A549 treated with ZK216348 at 1 μM for 4 hours (cell line): ENCODE data around the gene CORO1A. TPM values are rescaled to one million over a fixed set of nuclear protein-coding genes. Genes with fewer than 3 reads are reported as not detected.

ENCODE experiments used
- total RNA-seq: library from RNA; stranded (reverse); fragments of 200-300 nt; extraction: Qiagen RNA extraction; gene quantifications from 5 replicates; pipeline ENCODE4 v1.2.3, GENCODE V29; 2022; ENCODE audit warnings: low read depth

The CORO1A gene
- total RNA-seq: 2.7 to 5.1 TPM (median 3.0 TPM) in 5 replicates

DNA sequence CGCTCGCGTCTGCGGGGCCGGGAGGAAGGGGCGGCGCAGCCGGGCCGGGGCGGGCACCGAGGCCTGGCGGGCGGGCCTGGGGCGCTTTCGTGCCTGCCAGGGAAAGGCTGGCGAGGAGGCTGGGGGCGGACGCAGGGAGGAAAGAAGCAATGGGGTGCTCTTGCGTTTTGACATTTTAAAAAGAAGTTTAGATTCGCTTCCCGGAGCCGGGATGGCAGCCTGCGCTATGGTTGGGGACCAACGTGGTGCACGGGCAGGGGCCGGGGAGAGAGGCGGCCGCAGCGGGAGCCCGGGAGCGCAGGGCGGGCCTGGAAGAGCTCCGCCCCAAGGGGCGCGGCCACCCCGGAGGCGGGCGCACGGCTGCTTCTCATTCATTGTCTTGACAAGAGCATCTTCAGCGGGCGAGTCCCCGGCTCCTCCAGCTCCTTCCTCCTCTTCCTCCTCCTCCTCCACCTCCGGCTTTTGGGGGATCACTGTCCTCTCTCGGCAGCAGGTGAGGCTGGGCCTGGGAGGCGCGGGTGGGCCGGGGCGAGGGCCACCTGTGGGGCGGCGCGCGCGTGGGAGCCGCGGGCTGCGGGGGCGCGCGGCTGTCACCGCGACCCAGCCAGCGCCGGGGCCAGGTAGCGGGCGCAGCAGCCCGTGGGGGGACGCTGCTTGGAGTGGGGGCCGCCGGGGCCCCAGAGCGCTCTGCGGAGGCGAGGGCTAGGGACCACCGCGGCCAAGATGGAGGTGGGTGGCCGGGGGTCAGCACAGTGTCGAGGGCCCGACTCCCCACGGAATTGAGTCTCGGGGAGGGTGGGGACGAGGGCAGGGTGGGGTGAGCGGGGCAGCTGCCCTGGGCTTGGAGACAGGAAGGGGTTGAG lies at the start of gene CORO1A:
TSS of gene CORO1A (plus strand) at position 370 of the 863 bp plus-strand sequence. CDS start 1,608 bp downstream, outside the sequence.

DNA sequence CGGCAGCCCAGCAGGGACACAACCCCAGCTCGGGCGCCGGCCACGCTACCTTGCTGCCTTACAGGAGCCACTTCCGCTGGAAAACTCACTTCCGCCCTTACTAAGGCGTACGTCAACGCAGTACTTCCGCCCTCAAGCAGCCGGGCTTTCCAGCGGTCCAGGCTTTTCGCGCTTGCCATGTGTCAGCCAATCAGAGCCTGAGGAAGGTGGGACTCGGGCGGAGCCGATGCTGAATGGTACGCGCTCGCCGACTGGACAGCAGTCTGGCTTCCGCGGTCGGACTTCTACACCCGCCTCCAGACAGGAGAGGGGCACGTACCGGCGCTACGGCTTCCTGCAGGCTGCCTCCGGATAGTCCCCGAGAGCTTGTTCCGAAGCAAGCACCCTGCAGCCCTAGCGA lies 10.2 kb downstream of the CORO1A start, which contains the start of the genes BOLA2B and SLX1A:
TSS of gene BOLA2B (minus strand) at position 52 of the 400 bp plus-strand sequence. CDS start 71 bp downstream, outside the sequence.
TSS of gene SLX1A (plus strand) at position 261 of the 400 bp plus-strand sequence. CDS start 210 bp downstream, outside the sequence.

DNA sequence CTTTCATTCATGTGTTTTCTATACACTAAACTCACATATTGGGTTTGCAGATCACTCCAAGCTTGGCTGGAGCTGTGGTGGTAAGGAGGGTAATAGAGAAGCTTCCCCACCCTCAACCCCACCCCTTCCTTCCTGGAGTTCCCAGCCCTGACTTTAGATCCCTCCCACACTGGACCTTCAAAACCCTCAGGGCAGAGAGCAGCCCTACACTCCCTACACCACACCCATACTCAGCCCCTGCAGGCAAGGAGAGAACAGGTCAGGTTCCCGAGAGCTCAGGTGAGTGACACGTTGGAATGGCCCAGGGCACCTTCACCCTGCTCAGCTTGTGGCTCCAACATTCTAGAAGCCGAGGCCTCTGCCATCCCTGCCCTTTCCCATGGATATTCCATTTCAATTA lies 15.6 kb downstream of the CORO1A start, which contains the start of gene SULT1A3:
TSS of gene SULT1A3 (plus strand) at position 207 of the 400 bp plus-strand sequence. CDS start 1,474 bp downstream, outside the sequence.

Other genes with a start within 250 kb of the CORO1A start
- gene TMEM219, start 221.5 kb upstream of the CORO1A start, total RNA-seq: 72.2 to 98.5 TPM (median 97.9 TPM) in 5 replicates
- gene TAOK2, start 209.7 kb upstream of the CORO1A start, total RNA-seq: 16.9 to 36.1 TPM (median 34.3 TPM) in 5 replicates
- 9.6 to 19.0 TPM (median 14.5 TPM) in 5 replicates for gene HIRIP3, start 188.0 kb upstream of the CORO1A start, total RNA-seq
- gene INO80E, start 187.4 kb upstream of the CORO1A start, total RNA-seq: 101 to 119 TPM (median 109 TPM) in 5 replicates
- 0.88 to 3.5 TPM (median 2.5 TPM) in 5 replicates for gene DOC2A, start 172.6 kb upstream of the CORO1A start, total RNA-seq
- not detected in 5 replicates for gene C16orf92, start 160.4 kb upstream of the CORO1A start, total RNA-seq
- gene TLCD3B, start 152.3 kb upstream of the CORO1A start, total RNA-seq: 0.26 to 0.56 TPM (median 0.36 TPM) in 4 of 5 replicates, not detected in the other
- 1,377 to 1,871 TPM (median 1,822 TPM) in 5 replicates for gene ALDOA, start 117.8 kb upstream of the CORO1A start, total RNA-seq
- gene PPP4C, start 107.6 kb upstream of the CORO1A start, total RNA-seq: 99.1 to 153 TPM (median 144 TPM) in 5 replicates
- gene TBX6, start 91.7 kb upstream of the CORO1A start, total RNA-seq: 0.20 to 0.50 TPM (median 0.27 TPM) in 5 replicates
- gene YPEL3, start 87.4 kb upstream of the CORO1A start, total RNA-seq: 4.2 to 10.8 TPM (median 8.6 TPM) in 5 replicates
- 1.1 to 2.1 TPM (median 1.6 TPM) in 5 replicates for gene GDPD3, start 70.1 kb upstream of the CORO1A start, total RNA-seq
- gene MAPK3, start 60.4 kb upstream of the CORO1A start, total RNA-seq: 34.6 to 39.2 TPM (median 36.7 TPM) in 5 replicates
- 162 to 210 TPM (median 202 TPM) in 5 replicates for gene BOLA2B, start 10.1 kb downstream of the CORO1A start, total RNA-seq
- 6.4 to 29.4 TPM (median 11.8 TPM) in 5 replicates for gene SLX1A, start 10.3 kb downstream of the CORO1A start, total RNA-seq
- gene SULT1A3, start 15.7 kb downstream of the CORO1A start, total RNA-seq: 4.1 to 12.4 TPM (median 7.9 TPM) in 5 replicates
- gene NPIPB13, start 64.9 kb downstream of the CORO1A start, total RNA-seq: 0.62 to 3.6 TPM (median 2.0 TPM) in 5 replicates
- gene CD2BP2, start 171.7 kb downstream of the CORO1A start, total RNA-seq: 61.1 to 68.0 TPM (median 65.1 TPM) in 5 replicates
- 19.1 to 34.9 TPM (median 33.6 TPM) in 5 replicates for gene TBC1D10B, start 186.9 kb downstream of the CORO1A start, total RNA-seq
- not detected in 5 replicates for gene MYL11, start 191.2 kb downstream of the CORO1A start, total RNA-seq
- gene SEPTIN1, start 199.0 kb downstream of the CORO1A start, total RNA-seq: 1.9 to 2.3 TPM (median 2.2 TPM) in 5 replicates
- 11.3 to 14.8 TPM (median 13.1 TPM) in 5 replicates for gene ZNF48, start 211.8 kb downstream of the CORO1A start, total RNA-seq
- gene ZNF771, start 224.0 kb downstream of the CORO1A start, total RNA-seq: 2.9 to 6.7 TPM (median 6.1 TPM) in 5 replicates
- 85.1 to 139 TPM (median 127 TPM) in 5 replicates for gene DCTPP1, start 246.4 kb downstream of the CORO1A start, total RNA-seq